ENCODE results near the gene LMO3. TPM values are rescaled to one million over a fixed set of nuclear protein-coding genes. Genes with fewer than 3 reads are reported as not detected.

The LMO3 gene
- total RNA-seq, 2 donors from 2014 or later: 46.2 to 67.2 TPM

GRCh38 chr12:16599081-16599480, 6.9 kb downstream of the LMO3 start:
- peaks cover 6% of the 10 kb centered on the region for H3K4me1 ChIP-seq
- DNase-seq (peak; percentile 26 to 62 (median 50)), ATAC-seq (peak; percentile 72)
- H3K27ac ChIP-seq: peak overlapping the region; percentile 5 to 69 (median 54)
- intact Hi-C loops (cut with DNase I): no loop called here
- H3K4me3 ChIP-seq: no peak overlapping the region
- H3K27me3 ChIP-seq: no peaks in the 10 kb centered on the region
- H3K36me3 ChIP-seq (replicated peaks in 1 of 2; ENCODE audit: insufficient read depth in 1 of 2, low read depth in 2 of 2): no peaks in the 10 kb centered on the region
- 59 to 65% methylated on average over 6 of the region's 6 CpGs for WGBS, 2 donors
- no peaks in the 10 kb centered on the region for H3K9me3 ChIP-seq
- TF ChIP-seq CTCF (IDR thresholded peaks at IDR 0.05): no peak
- TF ChIP-seq POLR2A (IDR thresholded peaks at IDR 0.05): peak in 2 of 3 donors; percentile 30 to 51

GRCh38 chr12:16594797-16595196, 11.2 kb downstream of the LMO3 start:
- Histone ChIP-seq H3K4me1 (peaks cover 23% of the 10 kb centered on the region), H3K4me3 (no peak overlapping the region), H3K9me3 (no peaks in the 10 kb centered on the region), H3K36me3 (replicated peaks in 1 of 2; ENCODE audit: insufficient read depth in 1 of 2, low read depth in 2 of 2) (no peaks in the 10 kb centered on the region), H3K27ac (peak overlapping the region in 2 of 4 donors; percentile 58 to 69), H3K27me3 (no peaks in the 10 kb centered on the region)
- intact Hi-C loops (cut with DNase I): no loop called here
- ATAC-seq (no peak), DNase-seq (no peak)
- no peak for TF ChIP-seq CTCF (IDR thresholded peaks at IDR 0.05)
- TF ChIP-seq POLR2A (IDR thresholded peaks at IDR 0.05): no peak

- H3K27ac ChIP-seq: peak overlapping the region; percentile 30 to 58 (median 48)
- H3K9me3 ChIP-seq: no peaks in the 10 kb centered on the region
- no peak for ATAC-seq
- peaks cover 24% of the 10 kb centered on the region for H3K4me1 ChIP-seq
- no peak overlapping the region for H3K4me3 ChIP-seq
- H3K27me3 ChIP-seq: no peaks in the 10 kb centered on the region
- 16 to 25% methylated on average over 2 of the region's 2 CpGs for WGBS, 2 donors
- TF ChIP-seq POLR2A (IDR thresholded peaks at IDR 0.05) (no peak), CTCF (IDR thresholded peaks at IDR 0.05) (no peak)
- intact Hi-C loops (cut with DNase I): no loop called here
- no peaks in the 10 kb centered on the region for H3K36me3 ChIP-seq (replicated peaks in 1 of 2; ENCODE audit: insufficient read depth in 1 of 2, low read depth in 2 of 2)
- DNase-seq: no peak
Observed at GRCh38 chr12:16593546-16593945, 12.4 kb downstream of the LMO3 start.

- H3K27ac ChIP-seq: peak overlapping the region in 1 of 4 donors; percentile 31
Observed at GRCh38 chr12:16590645-16591044, 15.3 kb downstream of the LMO3 start.

More at GRCh38 chr12:16590645-16591044, 15.3 kb downstream of the LMO3 start:
- ATAC-seq: no peak
- no peak for DNase-seq
- TF ChIP-seq POLR2A (IDR thresholded peaks at IDR 0.05) (no peak), CTCF (IDR thresholded peaks at IDR 0.05) (no peak)
- no peaks in the 10 kb centered on the region for H3K9me3 ChIP-seq
- no peak overlapping the region for H3K4me3 ChIP-seq
- WGBS, 2 donors: 81 to 82% methylated on average over 3 of the region's 3 CpGs
- H3K27me3 ChIP-seq: no peaks in the 10 kb centered on the region
- H3K4me1 ChIP-seq: peaks cover 46% of the 10 kb centered on the region
- no peaks in the 10 kb centered on the region for H3K36me3 ChIP-seq (replicated peaks in 1 of 2; ENCODE audit: insufficient read depth in 1 of 2, low read depth in 2 of 2)
- intact Hi-C loops (cut with DNase I): no loop called here

Data from body of pancreas (tissue), 4 donors.